Natural killer cell (primary cell): ENCODE data around the gene CCDC175. TPM values are rescaled to one million over a fixed set of nuclear protein-coding genes. Genes with fewer than 3 reads are reported as not detected.

Source experiments
- ATAC-seq, 3 donors: fragments of 150-1000 bp in 2 of 3; fragments of 200-7000 bp in 1 of 3; cut with Tn5 transposase; 1 replicate in 1 of 3; 2 replicates in 2 of 3; pipeline ENCODE4 v1.10.0; 2021; ENCODE audit warnings: mild to moderate bottlenecking in 2 of 3, moderate library complexity in 2 of 3
- DNase-seq, 2 donors: peaks; one replicate each; pipeline versions ENCODE4 v3.0.0 to v3.0.0-alpha.2; 2013 to 2021; ENCODE audit warnings: mixed read lengths in 1 of 2
- H3K27ac ChIP-seq: one replicate; pipeline ENCODE4 v1.5.1; 2013; ENCODE audit warnings: mild to moderate bottlenecking, low read length
- H3K27me3 ChIP-seq: one replicate; pipeline ENCODE4 v1.6.1; 2013; ENCODE audit warnings: low read length; ENCODE audit not compliant: control insufficient read depth, insufficient read depth
- H3K36me3 ChIP-seq: one replicate; pipeline ENCODE4 v1.6.1; 2013; ENCODE audit warnings: low read length; ENCODE audit not compliant: control insufficient read depth, insufficient read depth
- H3K4me1 ChIP-seq: one replicate; pipeline ENCODE4 v1.6.1; 2013; ENCODE audit warnings: low read length; ENCODE audit not compliant: control insufficient read depth, insufficient read depth
- H3K4me3 ChIP-seq: one replicate; pipeline ENCODE4 v1.5.1; 2013; ENCODE audit warnings: low read length
- H3K9me3 ChIP-seq: one replicate; pipeline ENCODE4 v1.6.1; 2013; ENCODE audit warnings: low read length; ENCODE audit not compliant: control insufficient read depth, insufficient read depth
- H3K27ac Mint-ChIP-seq, 2 donors: one replicate each; pipeline ENCODE4 v1.8.0; 2022; ENCODE audit warnings: mild to moderate bottlenecking in 2 of 2, mixed read lengths in 2 of 2, moderate library complexity in 1 of 2
- H3K27me3 Mint-ChIP-seq, 2 donors: one replicate each; pipeline ENCODE4 v1.8.0; 2022; ENCODE audit warnings: low read depth in 2 of 2, mixed read lengths in 2 of 2
- H3K36me3 Mint-ChIP-seq: one replicate; pipeline ENCODE4 v1.8.0; 2022; ENCODE audit warnings: mixed read lengths
- H3K4me1 Mint-ChIP-seq, 2 donors: one replicate each; pipeline ENCODE4 v1.8.0; 2022; ENCODE audit warnings: mixed read lengths in 2 of 2
- H3K4me3 Mint-ChIP-seq: one replicate; pipeline ENCODE4 v1.8.0; 2022; ENCODE audit warnings: mild to moderate bottlenecking, moderate library complexity, mixed read lengths
- H3K9me3 Mint-ChIP-seq, 2 donors: one replicate each; pipeline ENCODE4 v1.8.0; 2022; ENCODE audit warnings: mixed read lengths in 2 of 2
- WGBS: methylation state at CpG from one replicate; pipeline ENCODE4 v1.1.7; 2013; ENCODE audit warnings: missing lambda C conversion rate; ENCODE audit not compliant: insufficient coverage; 5-methylcytosine and 5-hydroxymethylcytosine counted together
- intact Hi-C: fragments of 100-400 bp; cut with micrococcal nuclease; formaldehyde crosslinking; loops from one replicate; pipeline ENCODE4 v1.14.2; 2022
- total RNA-seq, 4 donors: library from RNA; stranded (reverse); fragments of 120-200 nt in 1 of 4; gene quantifications; one replicate each; pipeline versions ENCODE4 v1.2.3 to v1.2.4, GENCODE V29; 2013 to 2022
- TF ChIP-seq, protein P1 (sequence below): fragments of 200-600 bp; IDR thresholded peaks from one replicate; pipeline ENCODE4 v1.8.0; 2022; ENCODE audit warnings: antibody characterized with exemption

The CCDC175 gene
- total RNA-seq, 3 donors from 2014 or later (not counting 1 experiment from before 2014, with no cell fraction given), result not detected

GRCh38 chr14:59483819-59484638, 92.6 kb downstream of the CCDC175 start, which contains the start of the genes JKAMP and L3HYPDH:
Gene JKAMP (plus strand): TSS chr14:59484517. CDS start chr14:59484590, 73 bp downstream.
Gene L3HYPDH (minus strand): TSS chr14:59484408. CDS start chr14:59484316, 92 bp downstream.
- Histone ChIP-seq H3K4me1 (peaks cover 24% of the 10 kb centered on the region), H3K9me3 (no peaks in the 10 kb centered on the region), H3K27me3 (no peaks in the 10 kb centered on the region), H3K4me3 (peak within 1 kb of the TSS; percentile 80), H3K27ac (peak within 1 kb of the TSS; percentile 62), H3K36me3 (peaks cover 14% of the 10 kb centered on the region)
- TF ChIP-seq, protein P1, sequence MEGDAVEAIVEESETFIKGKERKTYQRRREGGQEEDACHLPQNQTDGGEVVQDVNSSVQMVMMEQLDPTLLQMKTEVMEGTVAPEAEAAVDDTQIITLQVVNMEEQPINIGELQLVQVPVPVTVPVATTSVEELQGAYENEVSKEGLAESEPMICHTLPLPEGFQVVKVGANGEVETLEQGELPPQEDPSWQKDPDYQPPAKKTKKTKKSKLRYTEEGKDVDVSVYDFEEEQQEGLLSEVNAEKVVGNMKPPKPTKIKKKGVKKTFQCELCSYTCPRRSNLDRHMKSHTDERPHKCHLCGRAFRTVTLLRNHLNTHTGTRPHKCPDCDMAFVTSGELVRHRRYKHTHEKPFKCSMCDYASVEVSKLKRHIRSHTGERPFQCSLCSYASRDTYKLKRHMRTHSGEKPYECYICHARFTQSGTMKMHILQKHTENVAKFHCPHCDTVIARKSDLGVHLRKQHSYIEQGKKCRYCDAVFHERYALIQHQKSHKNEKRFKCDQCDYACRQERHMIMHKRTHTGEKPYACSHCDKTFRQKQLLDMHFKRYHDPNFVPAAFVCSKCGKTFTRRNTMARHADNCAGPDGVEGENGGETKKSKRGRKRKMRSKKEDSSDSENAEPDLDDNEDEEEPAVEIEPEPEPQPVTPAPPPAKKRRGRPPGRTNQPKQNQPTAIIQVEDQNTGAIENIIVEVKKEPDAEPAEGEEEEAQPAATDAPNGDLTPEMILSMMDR, result peak; percentile 38
- peak within 1 kb of the TSS; percentile 86 for H3K27ac Mint-ChIP-seq
- under 1% methylated on average over 92 of the region's 92 CpGs for WGBS
- peaks cover 46 to 58% of the 10 kb centered on the region in 2 donors for H3K4me1 Mint-ChIP-seq
- intact Hi-C loops, result loop anchor here (1.0 to 5.0 kb wide), 3 partner anchors 19 to 608 kb away; partner anchors contain the start of genes DAAM1, GPR135 and PCNX4
- no peaks in the 10 kb centered on the region for H3K27me3 Mint-ChIP-seq
- no peaks in the 10 kb centered on the region for H3K9me3 Mint-ChIP-seq
- peak; percentile 93 to 96 (median 94) for ATAC-seq
- peak; percentile 97 to 98 for DNase-seq
- peaks cover 4% of the 10 kb centered on the region for H3K36me3 Mint-ChIP-seq
- peak within 1 kb of the TSS; percentile 93 for H3K4me3 Mint-ChIP-seq

DNA sequence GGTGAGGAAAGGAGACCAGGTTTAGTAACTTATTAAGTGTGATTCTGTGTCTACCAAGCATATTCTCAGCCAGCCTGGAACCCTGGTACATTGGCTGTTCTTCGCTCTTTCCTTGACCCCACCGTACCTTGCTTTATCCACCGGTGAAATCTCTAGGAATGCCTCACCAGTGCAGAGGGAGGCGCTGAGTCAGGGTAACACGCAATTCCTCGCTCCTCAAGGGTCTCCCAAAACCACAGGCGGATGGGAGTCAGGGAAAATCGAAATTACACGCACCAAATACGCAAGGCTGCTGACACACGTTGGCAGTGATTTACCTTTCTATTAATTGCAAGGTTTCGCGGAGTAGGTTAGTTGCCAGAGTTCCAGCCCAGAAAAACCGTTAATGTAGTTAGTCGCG, 93.2 kb downstream of the CCDC175 start:
- Mint-ChIP-seq H3K4me1 (peaks cover 41 to 52% of the 10 kb centered on the region in 2 donors), H3K27ac (peak overlapping the region; percentile 86), H3K36me3 (no peaks in the 10 kb centered on the region), H3K27me3 (no peaks in the 10 kb centered on the region), H3K4me3 (peak overlapping the region; percentile 93), H3K9me3 (no peaks in the 10 kb centered on the region)
- intact Hi-C loops, result loop anchor here (5.0 kb wide), 1 partner anchor 609 kb away; the partner anchor contains the start of gene PCNX4
- Histone ChIP-seq H3K4me3 (peak overlapping the region; percentile 80), H3K9me3 (no peaks in the 10 kb centered on the region), H3K4me1 (peaks cover 24% of the 10 kb centered on the region), H3K27ac (no peak overlapping the region), H3K27me3 (no peaks in the 10 kb centered on the region), H3K36me3 (peaks cover 10% of the 10 kb centered on the region)
- ATAC-seq, result no peak
- TF ChIP-seq, protein P1, result no peak
- no peak for DNase-seq
- 5% methylated on average over 16 of the region's 16 CpGs for WGBS

GRCh38 chr14:59482541-59483331, 93.9 kb downstream of the CCDC175 start:
- H3K27me3 ChIP-seq, result no peaks in the 10 kb centered on the region
- TF ChIP-seq, protein P1, result no peak
- no peak overlapping the region for H3K27ac ChIP-seq
- H3K4me1 Mint-ChIP-seq, result peaks cover 41 to 49% of the 10 kb centered on the region in 2 donors
- H3K4me3 Mint-ChIP-seq, result peak overlapping the region; percentile 93
- no peak overlapping the region for H3K4me3 ChIP-seq
- no peaks in the 10 kb centered on the region for H3K27me3 Mint-ChIP-seq
- H3K9me3 Mint-ChIP-seq, result no peaks in the 10 kb centered on the region
- H3K36me3 ChIP-seq, result peaks cover 6% of the 10 kb centered on the region
- H3K36me3 Mint-ChIP-seq, result no peaks in the 10 kb centered on the region
- ATAC-seq (no peak), DNase-seq (no peak)
- no peaks in the 10 kb centered on the region for H3K9me3 ChIP-seq
- peaks cover 24% of the 10 kb centered on the region for H3K4me1 ChIP-seq
- 93% methylated on average over 5 of the region's 6 CpGs for WGBS
- peak overlapping the region; percentile 86 for H3K27ac Mint-ChIP-seq
- intact Hi-C loops, result loop anchor here (5.0 kb wide), 1 partner anchor 610 kb away; the partner anchor contains the start of gene PCNX4
